ENCODE data around the gene NPAS3.

GRCh38 chr14:33359288-33359881 is 420.7 kb downstream of the NPAS3 start:
- no peak for TF ChIP-seq ZNF843 (tag by site-specific recombination; IDR thresholded peaks at IDR 0.05)
- TF ChIP-seq ZFP41 (tag by site-specific recombination; IDR thresholded peaks at IDR 0.05; ENCODE audit: borderline replicate concordance) = no peak
- no peak for TF ChIP-seq ZNF146 (tag by site-specific recombination; IDR thresholded peaks at IDR 0.05)
